HepG2 (cell line): Measurements from ENCODE around the gene PPM1H. TPM values are rescaled to one million over a fixed set of nuclear protein-coding genes. Genes with fewer than 3 reads are reported as not detected.

ENCODE experiments used
- ATAC-seq: fragments of 200-7000 bp; cut with Tn5 transposase; 3 replicates; pipeline ENCODE4 v1.9.1; 2020; ENCODE audit warnings: mild to moderate bottlenecking, moderate library complexity
- BruUV-seq: library from RNA; stranded (reverse); fragments of 400-500 nt; replicated peaks from 2 replicates; lab custom pipeline; 2021; lab: Mats Ljungman, UMichigan
- CTCF ChIA-PET: fragments of 300-600 bp; formaldehyde crosslinking; extraction: SDS; loops from one replicate; lab custom pipeline; 2021; ENCODE audit warnings: low total read pairs, inconsistent platforms, low intra/inter-chr PET ratio; lab: Yijun Ruan, JAX
- POLR2A ChIA-PET: fragments of 350-600 bp; sonication (Branson Sonifier 250); formaldehyde crosslinking; loops from one replicate; lab custom pipeline; 2020; ENCODE audit warnings: antibody characterized with exemption, inconsistent platforms; lab: Yijun Ruan, JAX
- DNase-seq: peaks from one replicate; pipeline ENCODE4 v3.0.0-alpha.2; 2015; ENCODE audit warnings: low spot score
- FAIRE-seq: peaks from 3 replicates; lab custom pipeline; 2011; peaks lifted over from hg19 to GRCh38; lab: Jason Lieb, UNC
- H2AFZ ChIP-seq: one replicate; pipeline ENCODE4 v1.6.1; 2011; ENCODE audit warnings: low read length, inconsistent platforms
- H3K27ac ChIP-seq: fragments of 300-600 bp; 3 replicates; pipeline ENCODE4 v1.8.0; 2011; ENCODE audit warnings: mixed run types, mild to moderate bottlenecking, mixed read lengths, low read length, inconsistent platforms; ENCODE audit not compliant: insufficient read depth; ENCODE audit errors: extremely low read length
- H3K27me3 ChIP-seq, 2 experiments: fragments of 200-600 bp in 1 of 2; 2 replicates in 1 of 2; 3 replicates in 1 of 2; pipeline versions ENCODE4 v1.6.0 to v1.8.0; 2011; ENCODE audit warnings: low read length in 2 of 2, mild to moderate bottlenecking in 2 of 2, moderate library complexity in 2 of 2, inconsistent platforms in 1 of 2; ENCODE audit not compliant: insufficient read depth in 2 of 2, control insufficient read depth in 1 of 2
- H3K36me3 ChIP-seq, 2 experiments: fragments of 200-600 bp in 1 of 2; replicated peaks in 1 of 2; 2 replicates in 1 of 2; 3 replicates in 1 of 2; pipeline versions ENCODE4 v1.5.1 to v1.8.0; 2011; ENCODE audit warnings: low read length in 2 of 2, inconsistent platforms in 1 of 2; ENCODE audit not compliant: insufficient read depth in 2 of 2, control insufficient read depth in 1 of 2
- H3K4me1 ChIP-seq: 2 replicates; pipeline ENCODE4 v1.5.1; 2012; ENCODE audit warnings: low read length, inconsistent platforms; ENCODE audit not compliant: insufficient read depth
- H3K4me2 ChIP-seq: 2 replicates; pipeline ENCODE4 v1.6.0; 2011; ENCODE audit warnings: low read depth, low read length, inconsistent platforms
- H3K4me3 ChIP-seq, 3 experiments: fragments of 200-600 bp in 1 of 3; sonication (generic), shearing (Covaris generic) in 1 of 3; replicated peaks in 1 of 3; 2 replicates each; pipeline ENCODE4 v1.5.1; 2011 to 2016; ENCODE audit warnings: low read length in 3 of 3, inconsistent platforms in 2 of 3, low read depth in 2 of 3, mild to moderate bottlenecking in 2 of 3, control low read depth in 1 of 3, mixed read lengths in 1 of 3; ENCODE audit not compliant: insufficient read depth in 1 of 3
- H3K79me2 ChIP-seq: one replicate; pipeline ENCODE4 v1.6.1; 2011; ENCODE audit warnings: low read length, inconsistent platforms; ENCODE audit not compliant: insufficient read depth
- H3K9ac ChIP-seq: 2 replicates; pipeline ENCODE4 v1.6.0; 2011; ENCODE audit warnings: mild to moderate bottlenecking, low read depth, low read length, inconsistent platforms; ENCODE audit not compliant: insufficient read depth
- H3K9me3 ChIP-seq: 2 replicates; pipeline ENCODE4 v1.5.1; 2012; ENCODE audit warnings: mild to moderate bottlenecking, low read length
- H4K20me1 ChIP-seq: 2 replicates; pipeline ENCODE4 v1.6.0; 2011; ENCODE audit warnings: inconsistent platforms, mild to moderate bottlenecking, low read length, moderate library complexity; ENCODE audit not compliant: insufficient read depth
- ASH2L ChIP-seq: fragments of 300-600, 200-600 bp; sonication (generic); IDR thresholded peaks from 2 replicates; pipeline ENCODE4 v1.7.0; 2017; ENCODE audit warnings: low read depth, mild to moderate bottlenecking, moderate library complexity, mixed read lengths, low read length; ENCODE audit not compliant: insufficient read length
- DZIP1 ChIP-seq: sonication (generic); formaldehyde crosslinking; IDR thresholded peaks from 2 replicates; pipeline ENCODE4 v1.5.0; 2020; ENCODE audit warnings: mild to moderate bottlenecking, missing genetic modification reagents
- E2F5 ChIP-seq: sonication (generic); formaldehyde crosslinking; conservative IDR thresholded peaks from 2 replicates; pipeline ENCODE4 v1.4.0; 2020; ENCODE audit warnings: missing genetic modification reagents
- ERF ChIP-seq: IDR thresholded peaks from 2 replicates; pipeline ENCODE4 v1.6.1; 2018; ENCODE audit warnings: missing biosample characterization, missing genetic modification reagents
- HMGXB3 ChIP-seq: sonication (generic); formaldehyde crosslinking; IDR thresholded peaks from 2 replicates; pipeline ENCODE4 v1.4.0; 2020; ENCODE audit warnings: missing genetic modification reagents, borderline replicate concordance
- RBAK ChIP-seq: sonication (generic); formaldehyde crosslinking; IDR thresholded peaks from 2 replicates; pipeline ENCODE4 v1.5.1; 2020; ENCODE audit warnings: mild to moderate bottlenecking, missing genetic modification reagents
- SNRNP70 ChIP-seq: fragments of 200-400 bp; formaldehyde crosslinking; IDR thresholded peaks from 2 replicates; pipeline ENCODE4 v1.6.1; 2017; ENCODE audit warnings: mild to moderate bottlenecking, low read depth, low read length, moderate library complexity
- TFDP1 ChIP-seq: IDR thresholded peaks from 2 replicates; pipeline ENCODE4 v1.6.1; 2016; ENCODE audit warnings: missing compliant biosample characterization, missing genetic modification reagents, borderline replicate concordance
- ZBTB33 ChIP-seq: sonication (generic); formaldehyde crosslinking; IDR thresholded peaks from 2 replicates; pipeline ENCODE4 v1.4.0; 2020; ENCODE audit warnings: missing genetic modification reagents
- ZNF773 ChIP-seq: sonication (generic); formaldehyde crosslinking; IDR thresholded peaks from 2 replicates; pipeline ENCODE4 v1.4.0; 2020; ENCODE audit warnings: missing genetic modification reagents, borderline replicate concordance
- WGBS: methylation state at CpG from one replicate; pipeline ENCODE4 v1.1.6; 2017; ENCODE audit warnings: low lambda C conversion rate; 5-methylcytosine and 5-hydroxymethylcytosine counted together
- in situ Hi-C: cut with HindIII; loops from 2 replicates; pipeline ENCODE4 v1.10.0; 2017; ENCODE audit warnings: low pct_unique_long_range_greater_than_20kb; ENCODE audit not compliant: extremely low pct_ligation_motif_present
- intact Hi-C: fragments of 100-400 bp; cut with micrococcal nuclease; formaldehyde crosslinking; loops from one replicate; pipeline ENCODE4 v1.10.0; 2022; ENCODE audit not compliant: unreplicated experiment
- polyA plus RNA-seq, 8 experiments: library from polyadenylated mRNA; depleted of rRNA in 3 of 8; stranded (reverse) in 7 of 8; unstranded in 1 of 8; fragments of >200 nt; fragmentation: Illumina TruSeq in 4 of 8; extraction: Trizol in 4 of 8; gene quantifications; 2 replicates each; pipeline versions ENCODE4 v1.2.1 to v1.2.3, GENCODE V29; 2011 to 2016; ENCODE audit warnings: low read depth in 4 of 8, missing spikeins in 1 of 8, mixed read lengths in 1 of 8; ENCODE audit not compliant: insufficient read depth in 1 of 8
- total RNA-seq, 5 experiments: library from RNA; depleted of rRNA; stranded (reverse); fragments of >200 nt; fragmentation: Illumina TruSeq; extraction: Trizol; gene quantifications; 2 replicates each; pipeline ENCODE4 v1.2.3, GENCODE V29; 2016; ENCODE audit warnings: low read depth in 1 of 5

The PPM1H gene
- total and polyA plus RNA-seq, 2 of the 13 experiments (the other 11 are each of a cell fraction or from before 2014, with no cell fraction given): 29.1 to 38.1 TPM

- WGBS: 100% methylated on average over 6 of the region's 6 CpGs
- BruUV-seq: no TSS peak
- CTCF ChIA-PET: no interaction called here
- DNase-seq (no peak), ATAC-seq (no peak), FAIRE-seq (no peak)
- in situ Hi-C loops: no loop called here
- no peaks in the 10 kb centered on the region for H3K79me2 ChIP-seq
- no peaks in the 10 kb centered on the region for H3K9me3 ChIP-seq
- no peaks in the 10 kb centered on the region for H3K4me1 ChIP-seq
- no peak overlapping the region for H2AFZ ChIP-seq
- no peaks in the 10 kb centered on the region; the same call in 1 of the 2 replicates for H4K20me1 ChIP-seq
- H3K36me3 ChIP-seq: peaks cover 13 to 35% of the 10 kb centered on the region in 2 experiments
- H3K27ac ChIP-seq: no peak overlapping the region
- H3K27me3 ChIP-seq: no peaks in the 10 kb centered on the region
- POLR2A ChIA-PET: no interaction called here
- no peak overlapping the region for H3K4me3 ChIP-seq
- no peak overlapping the region for H3K9ac ChIP-seq
- no peak overlapping the region for H3K4me2 ChIP-seq
- intact Hi-C loops: no loop called here
- TF ChIP-seq E2F5 (CRISPR knock-in tag) (no peak), ZBTB33 (CRISPR knock-in tag) (no peak), HMGXB3 (no peak), SNRNP70 (no peak), ASH2L (no peak), RBAK (CRISPR knock-in tag) (no peak), ERF (CRISPR knock-in tag) (no peak), DZIP1 (no peak), ZNF773 (CRISPR knock-in tag) (no peak), TFDP1 (no peak)
Measured at GRCh38 chr12:62726471-62726980, 208.4 kb downstream of the PPM1H start.
